GM18508 (cell line): ENCODE results near the gene OGDH.
"Not testable (repeated sequence)": the region's sequence is repeated elsewhere in the genome, so short reads cannot be mapped to it uniquely, and the experiment has no call there.

Experiments
- ATAC-seq: cut with Tn5 transposase; IDR thresholded peaks from one replicate; pipeline ENCODE4 v1.9.1; 2021; ENCODE audit warnings: moderate number of reproducible peaks; ENCODE audit not compliant: insufficient read depth, unreplicated experiment

OGDH gene

GRCh38 chr7:44727937-44728262, 121.5 kb downstream of the OGDH start:
- no peak for ATAC-seq

GRCh38 chr7:44729949-44730590, 123.6 kb downstream of the OGDH start:
- ATAC-seq, result no peak

- ATAC-seq, result not testable (repeated sequence)
Measured at GRCh38 chr7:44732971-44733370, 126.5 kb downstream of the OGDH start.

GRCh38 chr7:44733708-44734481, 127.5 kb downstream of the OGDH start:
- ATAC-seq, result no peak

- ATAC-seq, result no peak
Measured at GRCh38 chr7:44735403-44736165, 129.2 kb downstream of the OGDH start.

- ATAC-seq, result no peak
Measured at GRCh38 chr7:44736896-44737295, 130.5 kb downstream of the OGDH start.

GRCh38 chr7:44738051-44738723, 131.8 kb downstream of the OGDH start:
- no peak for ATAC-seq

GRCh38 chr7:44738876-44739665, 132.6 kb downstream of the OGDH start:
- no peak for ATAC-seq

- ATAC-seq, result no peak
Measured at GRCh38 chr7:44740055-44740454, 133.6 kb downstream of the OGDH start.

- no peak for ATAC-seq
Measured at GRCh38 chr7:44743750-44744149, 137.3 kb downstream of the OGDH start.

GRCh38 chr7:44748045-44748947, 141.9 kb downstream of the OGDH start, which contains the start of gene ZMIZ2:
TSS of gene ZMIZ2 (plus strand) at chr7:44748847. CDS start at chr7:44756250, 7,403 bp downstream.
- no peak for ATAC-seq

GRCh38 chr7:44748948-44749731, 142.7 kb downstream of the OGDH start:
- no peak for ATAC-seq

- ATAC-seq, result no peak
Measured at GRCh38 chr7:44749992-44750391, 143.6 kb downstream of the OGDH start.

GRCh38 chr7:44750424-44750823, 144.0 kb downstream of the OGDH start:
- no peak for ATAC-seq

- ATAC-seq, result peak; percentile 75
Measured at GRCh38 chr7:44750921-44751571, 144.6 kb downstream of the OGDH start.

- no peak for ATAC-seq
Measured at GRCh38 chr7:44752822-44753221, 146.4 kb downstream of the OGDH start.

- ATAC-seq, result no peak
Measured at GRCh38 chr7:44754802-44755697, 148.6 kb downstream of the OGDH start.
